ENCODE results near the gene DOCK4. TPM values are rescaled to one million over a fixed set of nuclear protein-coding genes. Genes with fewer than 3 reads are reported as not detected.

The DOCK4 gene
- total RNA-seq, 1 experiment from 2014 or later = 0.07 TPM

DNA sequence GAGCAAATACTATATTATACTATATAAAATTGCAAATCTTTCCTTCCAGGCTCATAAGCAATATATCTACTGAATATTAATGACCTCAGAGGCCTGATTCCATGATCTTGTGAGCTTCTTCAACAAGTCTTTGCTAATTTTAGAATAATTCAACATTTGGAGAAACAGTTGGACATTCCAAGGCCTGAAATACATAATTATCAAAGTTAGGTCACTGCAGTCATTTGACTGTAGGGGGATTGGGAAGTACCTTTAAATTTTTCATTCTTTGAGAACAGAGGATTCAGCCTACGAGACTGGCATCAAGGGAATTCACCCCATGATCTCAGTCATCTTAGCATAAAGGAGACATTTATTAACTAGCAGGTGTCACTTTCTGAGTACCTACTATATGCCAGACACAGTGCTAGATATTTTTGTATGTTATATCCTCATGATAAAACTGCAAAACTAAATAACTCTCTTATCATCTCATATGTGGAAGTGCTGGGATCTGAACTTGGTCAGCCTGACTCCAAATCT, 85.4 kb downstream of the DOCK4 start:
- no peak for DNase-seq (ENCODE audit: low spot score)
- in situ Hi-C loops (cut with HindIII; ENCODE audit: low sequenced_read_pairs) = no loop called here

DNA sequence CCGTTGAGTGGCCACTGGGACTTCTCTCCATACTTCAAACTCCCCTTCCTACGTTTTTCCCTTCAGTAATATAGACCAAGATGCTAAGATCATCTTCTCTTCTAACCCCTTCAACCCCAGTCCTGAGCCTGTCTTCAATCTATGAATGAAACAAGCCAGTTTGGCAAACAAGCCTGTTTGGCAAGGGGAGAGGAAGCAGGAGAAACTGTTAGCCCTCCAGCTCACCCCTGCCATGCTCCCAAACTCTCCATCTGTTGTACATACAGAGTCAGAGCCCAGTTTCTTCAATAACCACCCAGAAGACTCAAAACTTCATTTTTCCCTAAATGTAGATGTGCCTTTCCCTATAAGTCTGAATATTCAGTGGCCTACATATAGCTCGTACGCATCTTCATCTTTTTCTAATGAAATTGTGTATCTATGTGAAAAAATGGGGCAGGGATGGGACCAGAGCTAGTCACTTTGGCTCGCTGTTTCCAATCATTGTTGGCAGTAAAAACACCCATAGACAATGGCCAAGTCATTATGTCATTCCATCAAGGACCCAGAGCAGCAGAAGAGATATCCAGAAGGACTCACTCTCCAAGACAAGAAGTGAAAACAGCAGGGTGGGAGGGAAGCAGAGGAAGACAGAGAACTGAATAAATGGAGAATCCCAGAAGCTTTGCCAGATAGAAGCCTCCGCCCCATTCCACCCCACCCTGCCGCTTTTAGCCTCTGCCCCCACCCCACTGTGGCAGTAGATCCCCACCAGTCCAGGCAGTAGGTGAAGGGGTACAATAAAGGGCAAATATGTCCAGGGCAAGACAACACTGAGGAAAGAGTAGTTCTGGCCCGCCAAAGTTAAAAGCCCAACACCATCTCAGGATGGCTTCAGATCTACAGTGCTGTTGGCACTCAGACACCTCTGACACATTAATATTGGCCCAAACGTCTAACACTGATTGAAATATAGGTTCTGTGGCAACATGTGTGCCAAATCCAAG, 87.3 kb downstream of the DOCK4 start:
- DNase-seq (ENCODE audit: low spot score) = peak; percentile 93
- in situ Hi-C loops (cut with HindIII; ENCODE audit: low sequenced_read_pairs) = no loop called here

DNA sequence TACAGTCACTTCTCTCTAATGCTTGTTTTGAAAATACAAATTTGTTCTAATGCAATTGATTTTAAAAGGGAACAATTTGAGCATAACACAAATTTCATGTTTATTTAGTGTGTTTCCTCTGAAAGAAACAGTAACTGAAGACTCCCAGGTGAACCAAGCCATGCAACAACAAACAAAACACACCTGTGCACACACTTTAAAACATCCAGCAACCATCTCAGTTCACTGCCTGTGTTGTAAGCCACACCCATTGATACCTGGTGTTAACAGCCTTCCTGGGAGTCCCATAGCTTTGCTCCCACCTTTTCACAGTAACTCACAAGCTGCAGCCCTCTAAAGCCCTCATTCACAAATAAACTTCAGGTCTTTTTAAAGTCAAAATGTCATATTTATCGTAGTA, 89.3 kb downstream of the DOCK4 start:
- in situ Hi-C loops (cut with HindIII; ENCODE audit: low sequenced_read_pairs) = no loop called here
- no peak for DNase-seq (ENCODE audit: low spot score)

DNA sequence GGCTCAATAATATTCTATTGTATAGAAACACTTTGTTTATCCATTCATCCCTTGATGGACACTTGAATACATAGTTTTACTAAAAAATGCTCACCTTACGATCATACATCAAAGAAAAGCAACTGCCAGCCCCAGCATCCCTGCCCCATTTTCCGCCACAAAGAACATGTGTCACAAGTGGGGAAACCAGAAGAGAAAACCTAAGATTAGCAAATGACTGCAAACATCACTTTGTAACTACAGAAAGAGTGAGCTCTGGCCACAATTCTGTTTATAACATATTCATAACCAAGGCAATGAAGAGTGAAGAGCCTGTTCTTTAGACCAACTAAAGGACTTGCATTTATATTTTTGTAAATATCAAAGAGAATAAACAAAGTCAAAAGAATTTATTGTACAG, 89.8 kb downstream of the DOCK4 start:
- in situ Hi-C loops (cut with HindIII; ENCODE audit: low sequenced_read_pairs) = no loop called here

DNA sequence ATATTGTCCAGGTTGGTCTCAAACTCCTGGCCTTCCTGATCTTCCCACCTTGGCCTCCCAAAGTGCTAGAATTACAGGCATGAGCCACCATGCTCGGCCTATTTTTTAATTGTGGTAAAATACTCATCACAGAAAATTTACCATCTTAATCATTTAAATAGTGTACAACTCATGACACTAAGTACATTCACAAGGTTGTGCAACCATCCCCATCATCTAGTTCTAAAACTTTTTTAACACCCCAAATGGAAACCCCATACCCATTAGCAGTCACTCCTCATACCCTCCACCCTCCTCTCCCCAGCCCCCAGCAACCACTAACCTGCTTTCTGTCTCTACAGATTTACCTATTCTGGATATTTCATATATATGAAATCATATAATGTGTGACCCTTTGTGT, 90.3 kb downstream of the DOCK4 start:
- in situ Hi-C loops (cut with HindIII; ENCODE audit: low sequenced_read_pairs) = no loop called here
- DNase-seq (ENCODE audit: low spot score) = no peak

More for the DNA sequence above, 89.8 kb downstream of the DOCK4 start:
- no peak for DNase-seq (ENCODE audit: low spot score)

DNA sequence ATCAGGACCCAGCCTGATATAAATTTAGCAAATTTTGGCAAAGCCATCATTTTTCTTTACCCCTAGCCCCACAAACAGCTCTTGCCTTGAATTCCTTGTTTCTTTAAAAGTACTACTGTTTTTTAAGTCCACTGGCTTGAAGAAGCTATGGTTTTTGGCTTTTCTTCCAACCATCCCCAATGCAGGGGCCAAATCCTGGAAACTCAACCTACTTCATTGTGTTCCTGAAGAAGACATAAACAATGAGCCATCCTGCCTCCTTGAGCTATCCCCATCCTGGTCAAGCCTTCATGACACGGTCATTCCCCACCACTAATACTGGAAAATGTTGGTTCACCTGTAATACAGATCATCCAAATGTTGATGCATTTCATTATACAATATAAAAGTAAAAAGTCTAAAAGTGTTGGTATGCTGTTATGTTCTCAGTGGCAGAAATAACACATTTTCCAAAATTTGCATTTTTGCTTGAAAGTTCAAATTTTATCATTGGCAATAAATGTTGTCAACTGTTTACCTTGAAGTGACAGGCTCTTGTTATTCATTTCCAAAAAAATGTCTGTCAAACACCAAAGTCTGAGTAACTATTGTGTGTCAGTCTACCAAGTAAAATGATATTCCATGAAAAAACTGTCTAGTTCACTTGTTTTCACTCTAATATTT, 92.2 kb downstream of the DOCK4 start:
- DNase-seq (ENCODE audit: low spot score) = no peak
- in situ Hi-C loops (cut with HindIII; ENCODE audit: low sequenced_read_pairs) = no loop called here

DNA sequence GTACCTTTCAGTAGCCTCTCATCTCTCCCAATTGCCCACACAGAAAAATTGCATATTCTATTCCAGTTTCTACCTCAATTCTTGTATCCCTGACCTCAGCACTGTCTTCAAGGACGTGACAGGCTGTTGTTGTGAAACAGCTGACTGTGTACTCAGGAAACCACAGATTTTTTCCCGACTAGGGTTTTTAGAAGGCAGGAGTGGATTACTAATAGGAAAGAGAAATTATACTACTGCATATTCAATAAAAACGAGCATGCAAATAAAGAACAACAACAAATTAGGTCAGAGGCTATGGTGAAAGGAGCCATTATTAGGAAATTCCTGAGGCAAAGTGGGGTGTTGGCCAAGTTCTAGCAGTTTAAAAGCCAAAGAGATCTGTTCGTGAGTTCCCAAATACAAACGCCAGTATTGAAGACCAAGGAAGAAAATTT, 93.4 kb downstream of the DOCK4 start:
- in situ Hi-C loops (cut with HindIII; ENCODE audit: low sequenced_read_pairs) = no loop called here
- peak; percentile 48 for DNase-seq (ENCODE audit: low spot score)

DNA sequence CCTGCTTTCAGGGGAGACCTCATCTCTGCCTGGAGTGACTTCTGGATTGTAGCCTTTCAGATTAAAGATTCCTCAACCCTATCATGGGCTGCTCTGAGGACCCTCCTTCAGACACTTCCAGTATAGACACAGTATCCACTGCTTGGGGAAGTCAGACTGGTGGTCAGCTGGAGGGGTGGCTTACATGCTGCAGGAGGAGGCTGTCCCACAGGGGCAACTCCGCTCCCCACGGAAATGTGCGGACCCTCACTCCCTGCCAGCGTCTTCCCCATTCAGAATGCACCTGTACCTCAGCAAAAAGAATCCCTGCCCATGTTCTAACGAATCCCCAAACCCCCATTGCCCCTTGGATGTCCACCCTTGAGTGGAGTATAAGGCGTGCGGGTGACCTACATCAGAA, 95.5 kb downstream of the DOCK4 start:
- in situ Hi-C loops (cut with HindIII; ENCODE audit: low sequenced_read_pairs) = no loop called here
- DNase-seq (ENCODE audit: low spot score) = no peak

DNA sequence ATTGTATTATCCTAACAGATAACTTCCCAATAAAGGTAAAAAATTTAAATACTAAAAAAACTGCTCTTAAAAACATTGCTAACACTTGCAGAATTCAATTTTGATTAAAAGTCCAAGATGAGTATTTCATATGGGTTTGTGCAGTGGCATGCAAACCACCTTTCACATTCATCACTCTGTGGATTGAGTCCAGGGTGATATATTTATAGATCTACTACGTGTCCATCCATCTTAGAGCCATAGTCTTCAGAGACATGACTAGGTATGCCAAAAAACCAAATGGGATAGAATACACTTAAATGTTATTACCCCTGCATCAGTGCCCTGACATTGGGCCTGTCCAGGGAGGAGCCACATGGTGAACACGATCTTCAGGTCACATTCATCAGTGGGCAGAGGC, 96.0 kb downstream of the DOCK4 start:
- in situ Hi-C loops (cut with HindIII; ENCODE audit: low sequenced_read_pairs) = no loop called here
- DNase-seq (ENCODE audit: low spot score) = no peak

DNA sequence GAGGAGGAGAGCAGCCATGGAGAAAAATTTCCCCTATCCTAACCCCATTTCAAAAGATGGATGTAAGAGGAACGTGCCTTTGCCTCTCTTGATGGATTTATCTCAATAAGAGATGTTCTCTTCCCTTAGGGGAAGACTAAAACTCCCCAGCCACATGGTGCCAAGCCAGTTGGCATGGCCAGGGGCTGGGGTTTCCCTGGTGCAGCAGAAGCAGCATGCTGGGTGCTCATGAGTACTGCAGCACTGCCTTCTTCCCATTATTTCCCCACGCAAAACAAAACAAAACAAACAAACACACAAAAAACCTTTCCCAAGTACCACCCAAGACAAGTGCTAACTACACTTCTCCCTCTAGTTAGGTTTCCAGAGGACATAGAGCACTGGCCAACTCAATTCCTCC, 97.2 kb downstream of the DOCK4 start:
- in situ Hi-C loops (cut with HindIII; ENCODE audit: low sequenced_read_pairs) = no loop called here
- no peak for DNase-seq (ENCODE audit: low spot score)

DNA sequence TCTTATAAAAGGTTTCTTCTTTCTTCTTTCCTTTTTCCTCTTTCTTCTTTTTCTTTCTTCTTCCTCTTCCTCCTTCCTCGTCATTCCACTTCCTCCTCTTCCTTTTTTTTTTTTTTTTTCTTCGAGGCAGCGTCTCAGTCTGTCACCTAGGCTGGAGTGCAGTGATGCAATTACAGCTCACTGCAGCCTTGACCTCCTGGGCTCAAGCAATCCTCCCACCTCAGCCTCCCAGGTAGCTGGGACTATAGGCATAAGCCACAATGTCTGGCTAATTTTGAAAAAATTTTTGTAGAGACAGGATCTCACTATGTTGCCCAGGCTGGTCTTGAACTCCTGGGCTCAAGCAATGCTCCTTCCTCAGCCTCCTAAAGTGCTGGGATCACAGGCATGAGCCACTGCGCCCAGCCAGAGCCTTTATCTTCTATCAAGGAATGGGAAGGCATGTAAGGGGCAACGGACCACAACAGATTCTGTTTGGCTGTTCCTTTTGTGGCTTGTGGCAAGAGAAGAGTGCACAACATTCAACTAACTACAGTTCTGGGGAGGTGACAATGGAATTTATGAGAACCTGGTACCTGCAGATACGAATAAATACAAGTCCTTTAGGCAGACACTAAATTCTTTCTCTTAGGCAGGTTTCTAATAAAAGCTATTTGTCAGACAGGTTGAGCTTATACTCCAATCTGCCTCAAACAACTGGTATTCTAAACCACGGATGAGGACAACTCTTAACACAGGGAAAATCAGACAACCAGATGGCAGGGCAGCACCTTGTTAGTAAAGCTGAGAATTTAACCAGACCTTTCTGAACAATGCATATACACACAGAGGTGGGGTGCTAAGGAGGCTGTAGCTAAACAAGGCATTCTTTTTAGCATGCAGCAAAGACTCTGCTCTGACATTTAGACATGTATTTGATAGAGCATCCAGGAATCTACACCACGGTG, 100.3 kb downstream of the DOCK4 start:
- in situ Hi-C loops (cut with HindIII; ENCODE audit: low sequenced_read_pairs) = no loop called here

DNA sequence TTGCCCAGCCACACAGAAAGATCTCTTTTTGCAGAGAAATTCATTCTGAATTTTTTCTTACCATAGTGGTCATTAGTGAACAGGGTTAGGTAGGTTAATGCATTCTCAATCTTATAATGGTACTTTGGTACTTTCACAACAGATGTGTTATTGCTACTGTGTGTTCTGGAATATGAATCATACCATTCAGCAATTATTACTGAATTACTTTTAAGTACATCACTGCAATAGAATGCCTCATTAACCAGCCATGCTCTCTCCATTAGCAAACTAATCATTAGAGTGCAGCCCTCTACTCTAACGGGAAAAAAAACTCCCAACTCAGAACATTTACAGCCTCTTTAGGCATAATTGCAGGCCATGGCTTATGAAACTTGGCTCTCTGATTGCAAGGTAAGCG, 102.1 kb downstream of the DOCK4 start:
- no peak for DNase-seq (ENCODE audit: low spot score)
- in situ Hi-C loops (cut with HindIII; ENCODE audit: low sequenced_read_pairs) = no loop called here

More for the DNA sequence above, 100.3 kb downstream of the DOCK4 start:
- peak; percentile 75 for DNase-seq (ENCODE audit: low spot score)

DNA sequence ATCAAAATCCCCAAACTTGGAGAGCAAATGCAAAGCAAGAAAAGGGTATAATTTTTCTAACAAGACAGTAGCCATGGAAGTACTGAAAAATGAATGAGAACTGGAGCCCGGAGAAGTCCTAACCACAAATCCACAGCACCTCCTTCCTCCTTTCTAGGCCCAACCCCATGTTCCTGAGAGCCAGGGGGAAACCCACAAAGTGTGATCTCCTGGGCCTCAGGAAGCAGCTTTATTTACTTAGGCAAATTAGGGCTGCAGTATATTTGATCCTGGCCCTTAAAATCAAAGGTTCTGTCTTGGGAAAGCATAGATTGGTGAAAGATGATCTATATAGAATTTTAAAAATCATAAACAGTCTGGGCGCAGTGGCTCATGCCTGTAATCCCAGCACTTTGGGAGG, 103.0 kb downstream of the DOCK4 start:
- DNase-seq (ENCODE audit: low spot score) = no peak
- in situ Hi-C loops (cut with HindIII; ENCODE audit: low sequenced_read_pairs) = no loop called here

DNA sequence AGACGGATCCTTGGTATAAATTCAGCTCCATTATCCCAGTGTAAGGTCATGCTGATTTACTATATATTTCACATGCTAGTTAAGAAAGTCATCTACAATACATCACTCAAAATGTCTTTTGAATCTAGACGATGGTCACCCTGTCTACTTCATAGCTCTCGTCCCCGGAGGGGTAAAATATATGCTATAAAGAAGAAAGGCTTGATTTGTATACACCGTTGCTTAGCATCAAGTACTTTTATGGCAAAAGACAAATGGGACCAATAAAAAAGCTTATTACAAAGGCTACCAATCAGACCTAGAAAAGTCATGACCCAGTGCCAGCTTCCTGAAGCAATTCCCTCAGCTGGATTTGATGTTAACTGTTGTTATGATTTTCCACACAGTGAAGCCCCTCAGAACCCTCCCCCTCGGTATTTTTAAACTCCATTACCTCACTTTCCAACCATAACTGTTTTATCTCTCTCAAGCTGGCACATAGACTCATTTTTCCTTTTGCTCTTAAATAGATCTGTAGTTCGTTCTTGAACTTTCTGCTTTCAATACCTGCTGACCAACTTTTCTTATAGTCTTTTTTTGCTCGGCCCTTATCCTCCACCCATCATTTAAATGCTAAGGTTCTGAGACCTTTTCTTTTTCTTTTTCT, 104.9 kb downstream of the DOCK4 start:
- DNase-seq (ENCODE audit: low spot score) = no peak
- in situ Hi-C loops (cut with HindIII; ENCODE audit: low sequenced_read_pairs) = no loop called here

DNA sequence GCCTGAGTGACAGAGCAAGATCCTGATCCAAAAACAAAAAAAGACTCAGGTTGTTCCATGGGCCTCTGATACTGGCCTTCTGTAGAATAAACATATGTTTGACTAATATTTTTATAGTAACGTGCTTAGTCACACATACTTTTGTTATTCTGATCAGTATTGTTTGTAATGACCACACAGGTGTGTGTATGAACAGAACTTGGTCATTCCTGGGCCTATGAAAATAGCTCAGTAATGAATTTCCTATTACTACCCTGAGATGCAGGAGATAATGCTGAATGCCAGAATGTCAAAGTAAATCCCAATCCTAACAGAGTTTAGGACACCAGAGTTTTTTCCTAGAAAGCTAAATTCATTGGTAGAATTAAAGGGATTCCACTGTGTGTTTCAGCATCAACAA, 108.7 kb downstream of the DOCK4 start:
- DNase-seq (ENCODE audit: low spot score) = no peak
- in situ Hi-C loops (cut with HindIII; ENCODE audit: low sequenced_read_pairs) = no loop called here

DNA sequence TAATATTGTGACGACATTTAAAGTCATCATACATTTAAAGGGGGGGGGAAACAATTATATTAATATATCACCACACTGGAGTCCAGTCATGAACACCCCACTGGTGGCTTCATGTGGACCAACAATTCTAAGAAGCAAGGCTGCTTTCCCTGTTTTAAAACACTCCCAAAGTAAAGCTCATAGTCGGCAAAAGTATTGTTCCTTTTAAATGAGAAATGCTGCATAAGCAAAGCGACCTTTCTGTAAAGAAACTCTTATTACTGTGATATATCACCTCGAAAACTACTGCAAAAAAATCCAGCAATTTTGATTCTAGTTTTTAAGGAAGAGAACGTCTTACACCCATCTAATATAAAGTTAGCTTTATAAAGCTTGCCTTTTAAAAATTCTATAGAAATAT, 112.8 kb downstream of the DOCK4 start:
- no peak for DNase-seq (ENCODE audit: low spot score)
- in situ Hi-C loops (cut with HindIII; ENCODE audit: low sequenced_read_pairs) = no loop called here

DNA sequence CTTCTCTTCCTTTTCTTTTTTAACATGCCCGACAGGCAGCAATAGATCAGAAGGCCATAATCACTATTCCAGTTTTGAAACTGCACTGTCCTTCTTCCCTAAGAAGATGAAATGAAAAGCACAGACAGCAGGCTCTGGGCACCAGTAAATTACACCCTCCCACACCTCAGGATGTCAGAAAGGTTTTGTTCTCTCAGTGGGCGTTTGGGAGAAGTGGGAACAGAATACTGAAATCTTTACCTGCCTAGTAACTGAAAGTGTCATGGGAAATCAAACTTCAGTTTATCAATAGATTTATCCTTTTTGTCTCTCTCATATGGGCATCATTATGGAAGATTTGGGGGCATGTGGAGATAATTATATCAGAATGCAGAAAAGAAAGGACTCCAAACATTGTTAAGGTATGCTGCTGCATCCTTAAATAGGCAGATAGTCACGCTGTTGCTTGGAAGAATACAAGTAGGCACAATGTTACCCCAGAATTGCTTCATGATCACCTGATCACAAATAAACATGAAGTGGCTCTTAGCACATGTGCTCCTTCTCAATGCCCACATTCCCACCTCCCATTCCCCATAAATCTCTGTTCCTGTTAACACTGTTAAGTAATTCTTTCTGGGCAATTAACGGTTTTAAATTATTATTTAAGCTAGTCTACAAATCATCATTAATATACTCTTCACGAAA, 113.3 kb downstream of the DOCK4 start:
- in situ Hi-C loops (cut with HindIII; ENCODE audit: low sequenced_read_pairs) = no loop called here
- no peak for DNase-seq (ENCODE audit: low spot score)

DNA sequence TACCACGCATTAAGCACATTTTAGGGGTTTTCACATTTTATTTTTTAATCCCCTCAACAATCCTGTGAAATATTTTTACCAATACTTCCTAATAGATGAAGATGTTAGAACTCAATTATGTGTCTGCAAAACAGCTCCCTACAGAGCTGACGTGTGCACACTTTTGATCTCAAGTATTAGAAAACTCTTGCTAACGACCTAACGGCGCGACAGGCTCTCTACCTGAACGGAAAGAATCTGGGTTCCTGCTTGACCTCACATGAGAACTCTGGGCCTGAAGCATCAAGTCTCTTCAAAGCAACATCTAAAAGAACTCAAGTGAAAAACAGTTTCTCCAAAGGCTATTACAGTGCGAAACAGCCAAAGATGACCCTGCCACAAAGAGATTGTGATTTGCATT, 113.9 kb downstream of the DOCK4 start:
- in situ Hi-C loops (cut with HindIII; ENCODE audit: low sequenced_read_pairs) = no loop called here

More for the DNA sequence above, 113.9 kb downstream of the DOCK4 start:
- DNase-seq (ENCODE audit: low spot score) = no peak
